K562 (cell line): ENCODE measurements around the gene LYSMD1. TPM values are rescaled to one million over a fixed set of nuclear protein-coding genes. Genes with fewer than 3 reads are reported as not detected.

Experiments
- ATAC-seq: fragments of 200-7000 bp; cut with Tn5 transposase; 3 replicates; pipeline ENCODE4 v1.9.1; 2020; ENCODE audit warnings: moderate library complexity
- BruUV-seq: library from RNA; stranded (reverse); fragments of 400-500 nt; replicated peaks from 2 replicates; lab custom pipeline; 2021; lab: Mats Ljungman, UMichigan
- CTCF ChIA-PET: fragments of 300-600 bp; formaldehyde crosslinking; extraction: SDS; loops from one replicate; lab custom pipeline; 2021; ENCODE audit warnings: low intra/inter-chr PET ratio; lab: Yijun Ruan, JAX
- POLR2A ChIA-PET: fragments of 300-600, 350-650 bp; sonication (Branson Sonifier 250); formaldehyde crosslinking; extraction: SDS; loops from one replicate; lab custom pipeline; 2021; ENCODE audit warnings: antibody characterized with exemption, inconsistent platforms; lab: Yijun Ruan, JAX
- DNase-seq, 4 experiments: peaks; one replicate each; pipeline versions ENCODE4 v3.0.0 to v3.0.0-alpha.2; 2011 to 2018; ENCODE audit warnings: low spot score in 3 of 4, mixed read lengths in 3 of 4; ENCODE audit errors: extremely low read depth in 1 of 4
- FAIRE-seq: peaks from 2 replicates; lab custom pipeline; 2011; peaks lifted over from hg19 to GRCh38; lab: Jason Lieb, UNC
- H2AFZ ChIP-seq: 2 replicates; pipeline ENCODE4 v1.6.0; 2011; ENCODE audit warnings: low read depth, low read length, control low read depth, inconsistent platforms
- H3K27ac ChIP-seq: fragments of 200-600 bp; 3 replicates; pipeline ENCODE4 v1.8.0; 2011; ENCODE audit warnings: low read depth, mild to moderate bottlenecking, control low read depth, inconsistent platforms, low read length, moderate library complexity, mixed read lengths; ENCODE audit errors: extremely low read depth
- H3K27me3 ChIP-seq, 2 experiments: fragments of 300-600 bp in 1 of 2; 2 replicates in 1 of 2; 3 replicates in 1 of 2; pipeline versions ENCODE4 v1.6.0 to v1.8.0; 2011; ENCODE audit warnings: inconsistent platforms in 2 of 2, low read length in 2 of 2, mild to moderate bottlenecking in 1 of 2, mixed read lengths in 1 of 2, moderate library complexity in 1 of 2; ENCODE audit not compliant: control insufficient read depth in 2 of 2, insufficient read depth in 2 of 2
- H3K36me3 ChIP-seq: fragments of 300-600 bp; 3 replicates; pipeline ENCODE4 v1.8.0; 2011; ENCODE audit warnings: mild to moderate bottlenecking, low read length, inconsistent platforms; ENCODE audit not compliant: control insufficient read depth, insufficient read depth
- H3K4me1 ChIP-seq, 2 experiments: fragments of 200-600 bp in 1 of 2; replicated peaks in 1 of 2; 2 replicates in 1 of 2; 3 replicates in 1 of 2; pipeline versions ENCODE4 v1.5.1 to v1.8.0; 2011; ENCODE audit warnings: inconsistent platforms in 2 of 2, low read length in 2 of 2, mild to moderate bottlenecking in 1 of 2, mixed read lengths in 1 of 2, moderate library complexity in 1 of 2; ENCODE audit not compliant: control insufficient read depth in 2 of 2, insufficient read depth in 2 of 2
- H3K4me2 ChIP-seq: 2 replicates; pipeline ENCODE4 v1.6.1; 2011; ENCODE audit warnings: low read length, control low read depth, inconsistent platforms, mixed read lengths; ENCODE audit not compliant: insufficient read depth
- H3K4me3 ChIP-seq: fragments of 200-600 bp; sonication (generic), shearing (Covaris generic); 2 replicates; pipeline ENCODE4 v1.5.1; 2016; ENCODE audit warnings: control low read depth, inconsistent platforms
- H3K79me2 ChIP-seq: fragments of 200-600 bp; 3 replicates; pipeline ENCODE4 v1.8.0; 2011; ENCODE audit warnings: low read length, inconsistent platforms; ENCODE audit not compliant: control insufficient read depth, insufficient read depth
- H3K9ac ChIP-seq, 2 experiments: 2 replicates each; pipeline versions ENCODE4 v1.6.0 to v1.6.1; 2011; ENCODE audit warnings: low read depth in 2 of 2, low read length in 2 of 2, control low read depth in 1 of 2, inconsistent platforms in 1 of 2, mild to moderate bottlenecking in 1 of 2, mixed read lengths in 1 of 2; ENCODE audit not compliant: insufficient read depth in 1 of 2
- H3K9me1 ChIP-seq: one replicate; pipeline ENCODE4 v1.6.0; 2011; ENCODE audit warnings: inconsistent platforms, mild to moderate bottlenecking, low read length, moderate library complexity; ENCODE audit not compliant: control insufficient read depth, insufficient read depth
- H3K9me3 ChIP-seq: replicated peaks from 2 replicates; pipeline ENCODE4 v1.5.1; 2011; ENCODE audit warnings: low read depth, low read length, inconsistent platforms; ENCODE audit not compliant: control insufficient read depth, insufficient read depth
- H4K20me1 ChIP-seq: replicated peaks from 2 replicates; pipeline ENCODE4 v1.6.1; 2011; ENCODE audit warnings: low read length, inconsistent platforms, mixed read lengths; ENCODE audit not compliant: control insufficient read depth, insufficient read depth
- ARHGAP35 ChIP-seq: fragments of 450-650 bp; IDR thresholded peaks from 2 replicates; pipeline ENCODE4 v1.6.1; 2018; ENCODE audit not compliant: partially characterized antibody
- BCOR ChIP-seq: fragments of 450-650 bp; IDR thresholded peaks from 2 replicates; pipeline ENCODE4 v1.6.1; 2016
- CEBPG ChIP-seq, 3 experiments: fragments of 200-800 bp in 1 of 3; sonication (Bioruptor generic) in 1 of 3; sonication (generic) in 1 of 3; formaldehyde crosslinking in 1 of 3; IDR thresholded peaks in 2 of 3; conservative IDR thresholded peaks in 1 of 3; 2 replicates each; pipeline versions ENCODE4 v1.6.1 to v1.8.0; 2016 to 2022; ENCODE audit warnings: missing compliant biosample characterization in 2 of 3, missing genetic modification characterization in 2 of 3, mild to moderate bottlenecking in 1 of 3, missing genetic modification reagents in 1 of 3
- ETS2 ChIP-seq: IDR thresholded peaks from 2 replicates; pipeline ENCODE4 v1.6.1; 2016; ENCODE audit warnings: borderline replicate concordance, missing genetic modification characterization, mild to moderate bottlenecking, moderate library complexity, missing compliant biosample characterization; ENCODE audit not compliant: poor library complexity, severe bottlenecking
- ETV5 ChIP-seq: sonication (generic); formaldehyde crosslinking; IDR thresholded peaks from 2 replicates; pipeline ENCODE4 v1.4.0; 2020; ENCODE audit warnings: low read depth, mild to moderate bottlenecking, missing genetic modification reagents
- KDM5B ChIP-seq: fragments of 200-600 bp; sonication (generic); IDR thresholded peaks from 2 replicates; pipeline ENCODE4 v1.6.1; 2012; ENCODE audit warnings: low read depth, mild to moderate bottlenecking, moderate library complexity, low read length, control low read depth, inconsistent platforms; ENCODE audit not compliant: insufficient replicate concordance
- PKNOX1 ChIP-seq: fragments of 450-650 bp; IDR thresholded peaks from 2 replicates; pipeline ENCODE4 v1.6.1; 2016
- POLR2G ChIP-seq: fragments of 200-400 bp; formaldehyde crosslinking; IDR thresholded peaks from 2 replicates; pipeline ENCODE4 v1.6.1; 2017; ENCODE audit warnings: low read depth, mild to moderate bottlenecking, antibody characterized with exemption, low read length, moderate library complexity
- RBM25 ChIP-seq: fragments of 200-400 bp; formaldehyde crosslinking; IDR thresholded peaks from 2 replicates; pipeline ENCODE4 v1.6.1; 2018; ENCODE audit warnings: low read length, low read depth, moderate library complexity; ENCODE audit not compliant: severe bottlenecking
- SIRT6 ChIP-seq: IDR thresholded peaks from one replicate; pipeline ENCODE4 v1.6.1; 2012; ENCODE audit warnings: low read depth, mild to moderate bottlenecking, control low read depth, inconsistent platforms, low read length, moderate library complexity
- SMARCE1 ChIP-seq: fragments of 450-650 bp; IDR thresholded peaks from 2 replicates; pipeline ENCODE4 v1.7.1; 2016; ENCODE audit warnings: mild to moderate bottlenecking
- ZKSCAN8 ChIP-seq: fragments of 200-800 bp; sonication (Bioruptor generic); IDR thresholded peaks from 2 replicates; pipeline ENCODE4 v1.6.1; 2016; ENCODE audit warnings: missing genetic modification characterization, missing compliant biosample characterization
- ZNF311 ChIP-seq: fragments of 250-450 bp; sonication (Bioruptor Pico); IDR thresholded peaks from 2 replicates; pipeline ENCODE4 v1.4.0; 2020; ENCODE audit warnings: mild to moderate bottlenecking, moderate library complexity
- WGBS: fragments of 100-300 bp; shearing (Covaris generic); methylation state at CpG from one replicate; pipeline ENCODE4 v1.1.6; 2016; ENCODE audit warnings: low coverage, mixed read lengths; ENCODE audit not compliant: insufficient coverage; ENCODE audit errors: missing lambda C conversion rate; 5-methylcytosine and 5-hydroxymethylcytosine counted together
- in situ Hi-C: fragments of 300-500 bp; cut with MboI; formaldehyde crosslinking; loops from 4 replicates; pipeline ENCODE4 v1.15.0; 2018; ENCODE audit warnings: inconsistent platforms, mixed read lengths
- intact Hi-C: fragments of 100-400 bp; cut with micrococcal nuclease; formaldehyde crosslinking; loops from 2 replicates; pipeline ENCODE4 v1.14.2; 2022
- polyA plus RNA-seq, 8 experiments: library from polyadenylated mRNA; depleted of rRNA in 4 of 8; stranded (reverse) in 5 of 8; unstranded in 3 of 8; fragments of >200 nt; fragmentation: Nextera tagmentation in 2 of 8; fragmentation: Illumina TruSeq in 1 of 8; extraction: Ambion mirVana in 2 of 8; extraction: Trizol in 1 of 8; gene quantifications; 2 replicates each; pipeline versions ENCODE4 v1.2.1 to v1.2.3, GENCODE V29; 2011 to 2014; ENCODE audit warnings: inconsistent platforms in 1 of 8, missing spikeins in 1 of 8
- total RNA-seq, 7 experiments: library from RNA; depleted of rRNA in 6 of 7; stranded (reverse); fragments of >200 nt in 6 of 7; fragmentation: Illumina TruSeq in 2 of 7; extraction: Trizol in 2 of 7; gene quantifications; 2 replicates each; pipeline versions ENCODE4 v1.2.1 to v1.2.3, GENCODE V29; 2011 to 2021; ENCODE audit warnings: low replicate concordance in 1 of 7
- TF ChIP-seq, protein P1 (sequence below): fragments of 250-450 bp; sonication (Bioruptor Pico); IDR thresholded peaks from 2 replicates; pipeline ENCODE4 v1.9.0; 2021; ENCODE audit warnings: mild to moderate bottlenecking, inconsistent platforms

Gene LYSMD1
- total and polyA plus RNA-seq, 9 of the 15 experiments (the other 6 are each of a cell fraction or from before 2014, with no cell fraction given) = 2.2 to 9.4 (median 6.0) TPM

DNA sequence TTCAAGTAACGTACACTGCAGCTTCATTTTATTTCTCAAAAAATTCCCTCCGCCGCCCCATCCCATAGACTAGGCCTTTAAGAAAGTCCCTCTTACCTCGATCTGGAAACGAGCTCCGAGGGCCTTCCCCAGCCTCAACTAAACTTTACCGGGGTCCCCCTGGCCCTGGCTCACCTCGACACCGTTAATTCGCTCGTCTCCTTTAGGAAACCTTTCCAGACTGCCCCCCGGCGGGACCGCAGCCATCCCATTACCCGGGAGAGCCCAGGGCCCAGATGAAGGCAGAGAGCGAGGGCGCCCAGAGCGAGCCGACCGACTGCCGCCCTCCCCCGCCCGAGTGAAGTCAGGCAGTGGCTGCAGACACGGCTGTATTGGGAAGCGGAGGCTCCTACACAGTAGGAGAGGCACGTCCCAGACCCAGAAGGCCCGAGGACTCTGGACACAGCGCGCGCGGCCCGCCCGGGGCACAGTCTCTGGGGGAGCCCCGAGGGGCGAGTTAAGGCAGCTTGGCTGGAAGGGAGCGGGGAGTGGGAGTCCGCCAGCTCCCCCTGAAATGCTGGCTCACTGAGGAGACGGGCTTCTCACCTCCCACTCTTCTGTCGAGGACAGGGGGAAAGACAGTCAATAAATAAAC is 33.9 kb downstream of the LYSMD1 start:
- no peak overlapping the region for H3K4me3 ChIP-seq

DNA sequence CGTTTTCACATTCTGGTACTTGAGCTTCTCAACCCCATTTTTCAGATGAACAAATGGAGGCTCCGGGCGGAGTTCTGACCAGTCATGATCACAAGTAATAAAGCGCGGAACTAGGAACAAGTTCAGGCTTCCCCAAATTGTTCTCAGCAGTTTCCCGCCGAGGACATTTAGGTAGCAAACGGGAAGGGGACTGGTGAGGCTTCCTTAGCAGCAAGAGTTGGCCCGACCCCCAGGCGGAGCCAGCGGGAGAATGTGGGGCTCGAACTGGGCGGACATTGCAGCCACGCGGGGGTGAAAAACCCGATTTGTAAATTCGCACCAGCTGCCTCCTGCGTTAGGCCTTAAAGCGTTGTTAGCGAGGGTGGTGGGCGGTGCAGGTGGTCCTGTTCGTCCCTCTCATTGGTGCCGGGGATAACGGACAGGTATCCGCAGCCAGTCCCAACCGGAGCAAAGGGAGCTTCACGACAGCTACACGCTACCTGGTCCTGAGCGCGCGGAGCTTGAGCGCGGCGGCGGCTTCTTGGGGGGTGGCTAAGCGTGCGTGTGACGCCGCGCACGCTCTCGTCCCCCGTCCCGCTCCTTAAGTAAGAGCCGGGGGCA is 34.6 kb downstream of the LYSMD1 start:
- H3K9ac ChIP-seq = no peak overlapping the region
- 87% methylated on average over 44 of the region's 45 CpGs for WGBS
- no peak overlapping the region for H2AFZ ChIP-seq
- H3K9me3 ChIP-seq = no peaks in the 10 kb centered on the region
- POLR2A ChIA-PET = interaction anchor here (0.7 to 1.7 kb wide), 5 partner anchors 11 to 61 kb away, joined by 3 to 6 read pairs (median 3); no protein-coding TSS in a partner anchor
- no peak overlapping the region for H3K4me3 ChIP-seq
- FAIRE-seq (no peak), ATAC-seq (no peak), DNase-seq (peak in 3 of 4 experiments; percentile 5 to 13 (median 10))
- no peaks in the 10 kb centered on the region for H3K79me2 ChIP-seq
- in situ Hi-C loops = no loop called here
- CTCF ChIA-PET = no interaction called here
- H3K36me3 ChIP-seq = no peaks in the 10 kb centered on the region
- H4K20me1 ChIP-seq = no peaks in the 10 kb centered on the region
- no TSS peak for BruUV-seq
- H3K27me3 ChIP-seq = no peaks in the 10 kb centered on the region
- H3K4me2 ChIP-seq = no peak overlapping the region
- H3K27ac ChIP-seq = no peak overlapping the region
- H3K9me1 ChIP-seq = no peaks in the 10 kb centered on the region
- intact Hi-C loops = no loop called here
- peaks cover 0 to 20% of the 10 kb centered on the region in 2 experiments; a peak in 3 of 5 replicates for H3K4me1 ChIP-seq
- TF ChIP-seq PKNOX1 (0 out of 2 replicates have a peak, but pooled peaks have one; percentile 20), ZNF311 (CRISPR knock-in tag) (no peak), POLR2G (0 out of 2 replicates have a peak, but pooled peaks have one; percentile 17), CEBPG (CRISPR knock-in tag; IDR thresholded peaks at IDR 0.05) (no peak), CEBPG (tag; conservative IDR thresholded peaks at IDR 0.05 in 1 of 2, IDR thresholded peaks at IDR 0.05 in 1 of 2) (no peak), ETV5 (CRISPR knock-in tag) (no peak), ARHGAP35 (no peak), BCOR (0 out of 2 replicates have a peak, but pooled peaks have one; percentile 12)
- TF ChIP-seq, protein P1, sequence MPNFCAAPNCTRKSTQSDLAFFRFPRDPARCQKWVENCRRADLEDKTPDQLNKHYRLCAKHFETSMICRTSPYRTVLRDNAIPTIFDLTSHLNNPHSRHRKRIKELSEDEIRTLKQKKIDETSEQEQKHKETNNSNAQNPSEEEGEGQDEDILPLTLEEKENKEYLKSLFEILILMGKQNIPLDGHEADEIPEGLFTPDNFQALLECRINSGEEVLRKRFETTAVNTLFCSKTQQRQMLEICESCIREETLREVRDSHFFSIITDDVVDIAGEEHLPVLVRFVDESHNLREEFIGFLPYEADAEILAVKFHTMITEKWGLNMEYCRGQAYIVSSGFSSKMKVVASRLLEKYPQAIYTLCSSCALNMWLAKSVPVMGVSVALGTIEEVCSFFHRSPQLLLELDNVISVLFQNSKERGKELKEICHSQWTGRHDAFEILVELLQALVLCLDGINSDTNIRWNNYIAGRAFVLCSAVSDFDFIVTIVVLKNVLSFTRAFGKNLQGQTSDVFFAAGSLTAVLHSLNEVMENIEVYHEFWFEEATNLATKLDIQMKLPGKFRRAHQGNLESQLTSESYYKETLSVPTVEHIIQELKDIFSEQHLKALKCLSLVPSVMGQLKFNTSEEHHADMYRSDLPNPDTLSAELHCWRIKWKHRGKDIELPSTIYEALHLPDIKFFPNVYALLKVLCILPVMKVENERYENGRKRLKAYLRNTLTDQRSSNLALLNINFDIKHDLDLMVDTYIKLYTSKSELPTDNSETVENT (CRISPR knock-in tag) = no peak

More for the DNA sequence above, 33.9 kb downstream of the LYSMD1 start:
- ATAC-seq = no peak
- Histone ChIP-seq H3K27me3 (no peaks in the 10 kb centered on the region), H2AFZ (no peak overlapping the region), H4K20me1 (no peaks in the 10 kb centered on the region), H3K4me2 (no peak overlapping the region), H3K9me1 (no peaks in the 10 kb centered on the region), H3K9me3 (no peaks in the 10 kb centered on the region), H3K36me3 (no peaks in the 10 kb centered on the region), H3K79me2 (no peaks in the 10 kb centered on the region), H3K9ac (no peak overlapping the region), H3K4me1 (peaks cover 0 to 20% of the 10 kb centered on the region in 2 experiments; a peak in 2 of 5 replicates), H3K27ac (no peak overlapping the region)
- no TSS peak for BruUV-seq
- WGBS = 72% methylated on average over 26 of the region's 39 CpGs
- in situ Hi-C loops = no loop called here
- CTCF ChIA-PET = no interaction called here
- POLR2A ChIA-PET = interaction anchor here (0.7 to 1.7 kb wide), 5 partner anchors 12 to 62 kb away, joined by 3 to 6 read pairs (median 3); no protein-coding TSS in a partner anchor
- DNase-seq = peak in 1 of 4 experiments; percentile 6
- no peak for FAIRE-seq
- TF ChIP-seq SMARCE1 = no peak
- no peak for TF ChIP-seq ZKSCAN8 (CRISPR knock-in tag)
- no peak for TF ChIP-seq RBM25
- no peak for TF ChIP-seq SIRT6
- no peak for TF ChIP-seq ETS2 (tag)
- TF ChIP-seq KDM5B = no peak
- TF ChIP-seq, all 486 proteins: peak for 0
- intact Hi-C loops = no loop called here
